IPS DF 6.9 (cell line): Measurements from ENCODE around the gene EEIG1.

Experiments used
- DNase-seq: peaks from one replicate; pipeline ENCODE4 v3.0.0-alpha.2; 2013; ENCODE audit warnings: low read depth, low spot score
- H3K27ac ChIP-seq: one replicate; pipeline ENCODE4 v1.5.1; 2013; ENCODE audit warnings: low read length, control low read depth
- H3K27me3 ChIP-seq: 2 replicates; pipeline ENCODE4 v1.6.1; 2013; ENCODE audit warnings: mild to moderate bottlenecking, low read length; ENCODE audit not compliant: control insufficient read depth, insufficient read depth
- H3K36me3 ChIP-seq: 2 replicates; pipeline ENCODE4 v1.6.1; 2013; ENCODE audit warnings: low read length; ENCODE audit not compliant: control insufficient read depth, insufficient read depth
- H3K4me1 ChIP-seq: 2 replicates; pipeline ENCODE4 v1.6.1; 2013; ENCODE audit warnings: low read length; ENCODE audit not compliant: control insufficient read depth, insufficient read depth
- H3K4me3 ChIP-seq: 2 replicates; pipeline ENCODE4 v1.5.1; 2013; ENCODE audit warnings: mild to moderate bottlenecking, low read length
- H3K9me3 ChIP-seq: 2 replicates; pipeline ENCODE4 v1.6.1; 2013; ENCODE audit warnings: low read length, inconsistent platforms; ENCODE audit not compliant: control insufficient read depth, insufficient read depth
- WGBS: extraction: QIAGEN DNeasy Blood & Tissue Kit; methylation state at CpG from one replicate; pipeline ENCODE4 v1.1.7; 2013; ENCODE audit warnings: mixed read lengths, missing lambda C conversion rate; ENCODE audit not compliant: insufficient read length, insufficient coverage; 5-methylcytosine and 5-hydroxymethylcytosine counted together

EEIG1 gene

DNA sequence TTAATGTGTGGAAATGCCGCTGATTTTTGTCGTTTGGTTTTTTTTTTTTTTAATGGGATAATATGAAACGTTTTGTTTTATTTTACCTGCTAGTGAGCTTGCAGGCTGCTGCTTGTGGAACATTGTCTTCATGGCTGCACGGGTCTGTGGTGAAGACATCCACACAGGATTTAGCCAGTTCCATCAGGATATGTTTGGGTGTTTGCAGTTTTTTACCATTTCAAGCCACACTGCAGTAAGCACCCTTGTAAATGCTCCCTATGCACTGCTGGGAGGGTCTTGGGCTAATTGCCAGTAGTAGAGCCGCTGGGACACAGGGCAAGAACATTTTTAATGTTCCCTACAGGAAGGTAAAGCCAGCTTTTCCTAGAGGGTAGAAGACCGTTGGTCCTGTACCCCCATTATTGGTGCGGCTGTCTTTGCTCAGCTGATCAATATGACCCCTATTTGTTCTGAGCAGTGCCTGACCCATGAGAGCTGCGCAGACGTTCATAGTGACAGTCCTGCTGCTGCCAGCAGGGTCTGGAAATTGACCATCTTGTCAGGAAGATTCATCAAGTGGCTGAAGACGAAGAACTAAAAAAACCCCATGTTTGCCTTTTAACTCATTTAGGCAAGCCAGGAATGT is 20.5 kb upstream of the EEIG1 start:
- no peak for DNase-seq
- Histone ChIP-seq H3K9me3 (no peaks in the 10 kb centered on the region), H3K4me3 (no peak overlapping the region), H3K4me1 (peaks cover 2% of the 10 kb centered on the region; the same call in 1 of the 2 replicates), H3K36me3 (no peaks in the 10 kb centered on the region), H3K27me3 (no peaks in the 10 kb centered on the region), H3K27ac (no peak overlapping the region)
- 100% methylated on average over 2 of the region's 10 CpGs for WGBS

- no peak overlapping the region for H3K4me3 ChIP-seq
- no peak overlapping the region for H3K27ac ChIP-seq
- H3K9me3 ChIP-seq = no peaks in the 10 kb centered on the region
- no peak for DNase-seq
- peaks cover 2% of the 10 kb centered on the region; the same call in 1 of the 2 replicates for H3K4me1 ChIP-seq
- no peaks in the 10 kb centered on the region for H3K36me3 ChIP-seq
- WGBS = no CpG with 5 or more reads among the region's 2 CpGs
- no peaks in the 10 kb centered on the region for H3K27me3 ChIP-seq
Measured at GRCh38 chr9:127999461-127999860, 18.7 kb upstream of the EEIG1 start.

DNA sequence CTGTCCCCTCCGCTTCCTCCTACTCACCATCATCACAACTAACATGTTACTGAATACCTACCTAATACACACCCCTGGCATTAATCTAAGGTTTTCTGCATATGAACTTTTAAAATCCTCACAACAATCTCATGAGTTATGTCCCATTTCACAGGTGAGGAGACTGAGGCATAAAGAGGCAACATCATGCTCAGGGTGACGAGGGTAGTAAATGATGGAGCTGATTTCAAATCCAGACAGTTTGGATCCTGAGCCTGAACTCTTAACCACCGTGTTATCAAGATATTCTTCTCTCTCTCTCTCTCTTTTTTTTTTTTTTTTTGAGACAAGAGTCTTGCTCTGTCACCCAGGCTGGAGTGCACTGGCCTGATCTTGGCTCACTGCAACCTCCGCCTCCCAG is 12.9 kb upstream of the EEIG1 start:
- WGBS = no CpG with 5 or more reads among the region's 4 CpGs
- H3K27ac ChIP-seq = no peak overlapping the region
- H3K36me3 ChIP-seq = no peaks in the 10 kb centered on the region
- no peak overlapping the region for H3K4me3 ChIP-seq
- no peaks in the 10 kb centered on the region for H3K27me3 ChIP-seq
- no peak for DNase-seq
- no peaks in the 10 kb centered on the region for H3K9me3 ChIP-seq
- H3K4me1 ChIP-seq = no peaks in the 10 kb centered on the region

DNA sequence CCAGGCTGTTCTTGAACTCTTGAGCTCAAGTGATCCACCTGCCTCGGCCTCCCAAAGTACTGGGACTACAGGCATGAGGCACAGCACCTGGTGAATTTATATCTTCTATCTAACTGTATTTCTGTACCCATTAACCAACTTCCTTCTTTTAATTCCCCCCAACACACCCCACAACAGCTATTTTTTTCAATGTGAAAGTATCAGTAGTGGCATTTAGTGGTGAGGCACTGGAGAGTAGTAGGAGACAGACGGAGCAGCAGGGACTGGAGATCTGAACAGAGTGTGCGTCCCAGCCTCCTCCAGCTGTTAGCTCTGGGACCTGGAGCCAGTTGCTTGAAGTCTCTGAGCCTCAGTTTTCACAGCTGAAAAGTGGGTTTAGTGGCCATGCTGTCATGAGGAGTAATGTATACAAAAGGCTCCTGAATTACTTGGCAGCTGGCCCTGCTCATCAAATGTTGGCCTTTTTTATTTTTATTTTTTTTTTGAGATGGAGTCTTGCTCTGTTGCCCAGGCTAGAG is 11.0 kb upstream of the EEIG1 start:
- WGBS = no CpG with 5 or more reads among the region's 3 CpGs
- Histone ChIP-seq H3K4me1 (no peaks in the 10 kb centered on the region), H3K4me3 (no peak overlapping the region), H3K27me3 (no peaks in the 10 kb centered on the region), H3K9me3 (no peaks in the 10 kb centered on the region), H3K27ac (no peak overlapping the region), H3K36me3 (no peaks in the 10 kb centered on the region)
- no peak for DNase-seq

DNA sequence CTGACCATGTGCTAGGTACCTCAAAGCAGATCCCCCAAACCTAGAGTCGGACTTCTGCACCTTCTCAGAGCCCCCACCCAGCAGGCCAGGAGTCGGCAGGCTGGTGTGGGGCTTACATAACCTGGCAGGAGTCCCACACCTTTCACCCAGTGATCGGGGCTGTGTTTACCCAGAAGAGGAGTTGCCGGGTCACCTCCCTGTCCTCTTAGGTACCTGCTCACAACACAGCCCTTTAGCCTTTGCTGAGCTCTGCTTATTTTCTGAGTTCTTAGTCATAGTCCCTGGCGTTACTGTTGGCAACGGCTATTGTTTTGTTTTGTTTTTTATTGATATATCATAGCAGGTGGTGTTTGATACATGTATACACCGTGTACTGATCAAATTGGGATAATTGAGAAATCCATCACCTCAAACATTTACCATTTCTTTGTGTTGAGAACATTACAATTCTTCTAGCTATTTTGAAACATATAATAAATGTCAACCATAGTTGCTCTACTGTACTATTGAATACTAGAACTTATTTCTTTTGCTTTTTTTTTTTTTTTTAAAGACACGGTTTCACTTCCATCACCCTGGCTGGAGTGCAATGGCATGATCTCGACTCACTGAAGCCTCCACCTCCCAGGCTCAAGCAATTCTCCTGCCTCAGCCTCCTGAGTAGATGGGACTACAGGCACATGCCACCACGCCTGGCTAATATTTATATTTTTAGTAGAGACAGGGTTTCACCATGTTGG is 10.4 kb upstream of the EEIG1 start:
- Histone ChIP-seq H3K36me3 (no peaks in the 10 kb centered on the region), H3K4me3 (no peak overlapping the region), H3K27me3 (no peaks in the 10 kb centered on the region), H3K4me1 (no peaks in the 10 kb centered on the region), H3K9me3 (no peaks in the 10 kb centered on the region), H3K27ac (no peak overlapping the region)
- DNase-seq = no peak
- no CpG with 5 or more reads among the region's 10 CpGs for WGBS

GRCh38 chr9:127990554-127990953 is 9.8 kb upstream of the EEIG1 start:
- no peak for DNase-seq
- Histone ChIP-seq H3K4me3 (no peak overlapping the region), H3K9me3 (no peaks in the 10 kb centered on the region), H3K36me3 (no peaks in the 10 kb centered on the region), H3K27me3 (no peaks in the 10 kb centered on the region), H3K27ac (no peak overlapping the region), H3K4me1 (no peaks in the 10 kb centered on the region)
- no CpG with 5 or more reads among the region's 3 CpGs for WGBS

DNA sequence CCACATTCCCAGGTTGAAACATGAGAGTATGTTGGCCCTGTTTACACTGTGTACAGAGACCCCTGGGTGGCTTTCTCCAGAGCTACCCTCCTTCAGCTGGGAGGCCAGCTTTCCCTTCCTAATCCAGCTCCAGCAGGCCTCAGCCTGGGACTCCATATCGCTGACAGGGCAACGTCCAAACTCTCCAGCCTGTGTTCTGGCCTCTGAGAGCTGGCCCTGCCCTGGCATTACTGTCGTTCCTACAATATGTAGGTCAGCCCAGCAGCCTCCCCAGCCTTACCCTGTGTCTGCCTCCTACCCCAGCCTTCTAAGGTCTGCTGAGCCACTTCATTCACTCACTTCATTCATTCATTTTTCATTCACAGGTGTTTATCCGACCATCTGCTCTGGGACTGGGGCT is 8.3 kb upstream of the EEIG1 start:
- Histone ChIP-seq H3K27me3 (no peaks in the 10 kb centered on the region), H3K27ac (no peak overlapping the region), H3K4me3 (no peak overlapping the region), H3K36me3 (no peaks in the 10 kb centered on the region), H3K4me1 (no peaks in the 10 kb centered on the region), H3K9me3 (no peaks in the 10 kb centered on the region)
- DNase-seq = no peak
- no CpG with 5 or more reads among the region's 4 CpGs for WGBS

GRCh38 chr9:127987103-127987614 is 6.4 kb upstream of the EEIG1 start:
- no peak overlapping the region for H3K4me3 ChIP-seq
- no peaks in the 10 kb centered on the region for H3K4me1 ChIP-seq
- WGBS = no CpG with 5 or more reads among the region's 9 CpGs
- no peaks in the 10 kb centered on the region for H3K27me3 ChIP-seq
- no peaks in the 10 kb centered on the region for H3K9me3 ChIP-seq
- H3K36me3 ChIP-seq = no peaks in the 10 kb centered on the region
- no peak overlapping the region for H3K27ac ChIP-seq
- no peak for DNase-seq

DNA sequence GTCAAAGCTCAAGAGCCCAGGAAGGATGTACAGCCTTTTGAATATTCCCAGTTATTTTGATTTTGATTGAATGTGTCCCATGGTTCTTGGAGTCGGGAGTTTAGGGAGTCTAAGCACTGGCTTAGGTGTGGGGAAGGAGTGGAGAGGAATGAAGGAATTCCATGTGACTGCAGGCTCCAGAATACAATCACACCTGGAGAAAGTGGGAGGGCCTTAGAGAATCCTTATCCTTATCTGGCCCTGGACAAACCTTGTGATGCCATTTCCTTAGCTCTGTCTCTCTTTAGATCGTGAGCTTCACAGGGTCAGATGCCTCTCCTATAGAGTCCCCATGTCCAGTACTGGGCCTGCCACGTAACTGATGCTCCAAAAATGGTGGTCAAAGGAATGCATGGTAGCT is 4.2 kb upstream of the EEIG1 start:
- Histone ChIP-seq H3K27ac (no peak overlapping the region), H3K4me1 (peaks cover 4% of the 10 kb centered on the region; the same call in 1 of the 2 replicates)

GRCh38 chr9:127983847-127984289 is 3.1 kb upstream of the EEIG1 start:
- Histone ChIP-seq H3K36me3 (no peaks in the 10 kb centered on the region), H3K27ac (no peak overlapping the region), H3K4me1 (peaks cover 4% of the 10 kb centered on the region; the same call in 1 of the 2 replicates), H3K27me3 (no peaks in the 10 kb centered on the region), H3K4me3 (no peak overlapping the region), H3K9me3 (no peaks in the 10 kb centered on the region)
- no CpG with 5 or more reads among the region's 9 CpGs for WGBS
- no peak for DNase-seq

More for the DNA sequence above, 4.2 kb upstream of the EEIG1 start:
- WGBS = no CpG with 5 or more reads among the region's 3 CpGs
- Histone ChIP-seq H3K4me3 (no peak overlapping the region), H3K36me3 (no peaks in the 10 kb centered on the region), H3K9me3 (no peaks in the 10 kb centered on the region), H3K27me3 (no peaks in the 10 kb centered on the region)
- DNase-seq = no peak
